GM23338 (cell line): ENCODE results near the gene CCDC80. TPM values are rescaled to one million over a fixed set of nuclear protein-coding genes. Genes with fewer than 3 reads are reported as not detected.

ENCODE experiments used
- ATAC-seq: fragments of 200-7000 bp; cut with Tn5 transposase; 3 replicates; pipeline ENCODE4 v1.9.1; 2020
- DNase-seq: peaks from one replicate; pipeline ENCODE4 v3.0.0-alpha.2; 2015; ENCODE audit warnings: low spot score
- H2AFZ ChIP-seq: fragments of 200-600 bp; sonication (generic); 2 replicates; pipeline ENCODE4 v1.8.0; 2016; ENCODE audit warnings: antibody characterized with exemption, mild to moderate bottlenecking, moderate library complexity
- H3F3A ChIP-seq: fragments of 200-600 bp; sonication (generic); replicated peaks from 2 replicates; pipeline ENCODE4 v1.8.0; 2017; ENCODE audit warnings: antibody characterized with exemption, mixed run types, low read depth
- H3K27ac ChIP-seq: fragments of 200-600 bp; sonication (generic); 2 replicates; pipeline ENCODE4 v1.6.1; 2016; ENCODE audit warnings: low read depth
- H3K27me3 ChIP-seq: fragments of 200-600 bp; sonication (generic); 2 replicates; pipeline ENCODE4 v1.8.0; 2016; ENCODE audit warnings: mild to moderate bottlenecking, mixed run types, moderate library complexity; ENCODE audit not compliant: insufficient read depth
- H3K36me3 ChIP-seq: fragments of 200-600 bp; sonication (generic); 2 replicates; pipeline ENCODE4 v1.8.0; 2016; ENCODE audit warnings: mild to moderate bottlenecking; ENCODE audit not compliant: insufficient read depth
- H3K4me1 ChIP-seq: fragments of 200-600 bp; sonication (generic); 2 replicates; pipeline ENCODE4 v1.8.0; 2016; ENCODE audit warnings: mild to moderate bottlenecking, moderate library complexity; ENCODE audit not compliant: insufficient read depth
- H3K4me2 ChIP-seq: fragments of 200-600 bp; sonication (generic); 2 replicates; pipeline ENCODE4 v1.7.1; 2017; ENCODE audit warnings: mixed run types
- H3K4me3 ChIP-seq: fragments of 200-600 bp; sonication (generic); 2 replicates; pipeline ENCODE4 v1.6.1; 2016; ENCODE audit warnings: mixed run types
- H3K79me2 ChIP-seq: fragments of 200-600 bp; sonication (generic); replicated peaks from 2 replicates; pipeline ENCODE4 v1.8.0; 2017; ENCODE audit warnings: mild to moderate bottlenecking; ENCODE audit not compliant: insufficient read depth
- H3K9me2 ChIP-seq: fragments of 200-600 bp; sonication (generic); 2 replicates; pipeline ENCODE4 v1.8.0; 2017; ENCODE audit not compliant: insufficient read depth
- H4K20me1 ChIP-seq: fragments of 200-600 bp; sonication (generic); replicated peaks from 2 replicates; pipeline ENCODE4 v1.8.0; 2017; ENCODE audit warnings: mild to moderate bottlenecking; ENCODE audit not compliant: insufficient read depth
- H3K27ac Mint-ChIP-seq: 2 replicates; pipeline ENCODE4 v1.8.0; 2020; ENCODE audit warnings: inconsistent platforms, mild to moderate bottlenecking, moderate library complexity, mixed read lengths
- H3K27me3 Mint-ChIP-seq: 3 replicates; pipeline ENCODE4 v1.8.0; 2022; ENCODE audit warnings: low read depth, mild to moderate bottlenecking, moderate library complexity, mixed read lengths, inconsistent platforms; ENCODE audit not compliant: insufficient read depth, poor library complexity
- H3K36me3 Mint-ChIP-seq: 3 replicates; pipeline ENCODE4 v1.8.0; 2021; ENCODE audit warnings: low read depth, mild to moderate bottlenecking, inconsistent platforms, moderate library complexity, mixed read lengths
- H3K4me1 Mint-ChIP-seq: 3 replicates; pipeline ENCODE4 v1.8.0; 2020; ENCODE audit warnings: mild to moderate bottlenecking, inconsistent platforms, mixed read lengths
- H3K4me3 Mint-ChIP-seq: 3 replicates; pipeline ENCODE4 v1.8.0; 2021; ENCODE audit warnings: moderate library complexity, mild to moderate bottlenecking, inconsistent platforms, mixed read lengths
- H3K9me3 Mint-ChIP-seq: 3 replicates; pipeline ENCODE4 v1.8.0; 2020; ENCODE audit warnings: moderate library complexity, mild to moderate bottlenecking, inconsistent platforms, mixed read lengths
- CREB1 ChIP-seq: fragments of 250-450 bp; sonication (Bioruptor Pico); IDR thresholded peaks from 2 replicates; pipeline ENCODE4 v1.5.0; 2020; ENCODE audit warnings: low read depth, mild to moderate bottlenecking, moderate library complexity
- EZH2phosphoT487 ChIP-seq: fragments of 200-600 bp; sonication (generic); IDR thresholded peaks from one replicate; pipeline ENCODE4 v1.8.1; 2018; ENCODE audit warnings: antibody characterized with exemption; ENCODE audit not compliant: unreplicated experiment
- NANOG ChIP-seq: IDR thresholded peaks from 2 replicates; pipeline ENCODE4 v1.6.1; 2016; ENCODE audit warnings: antibody characterized with exemption, borderline replicate concordance
- STAT1 ChIP-seq: IDR thresholded peaks from one replicate; pipeline ENCODE4 v1.6.1; 2016; ENCODE audit warnings: antibody characterized with exemption; ENCODE audit not compliant: unreplicated experiment
- ZNF331 ChIP-seq: fragments of 250-450 bp; sonication (Bioruptor Pico); IDR thresholded peaks from 2 replicates; pipeline ENCODE4 v1.5.0; 2020; ENCODE audit warnings: low read depth, mild to moderate bottlenecking, moderate library complexity
- polyA plus RNA-seq: library from polyadenylated mRNA; unstranded; fragments of >200 nt; fragmentation: Nextera tagmentation; extraction: Ambion mirVana; gene quantifications from 2 replicates; pipeline ENCODE4 v1.2.1, GENCODE V29; 2016
- total RNA-seq: library from RNA; depleted of rRNA; stranded (reverse); fragments of >200 nt; shearing (Covaris generic); gene quantifications from 2 replicates; pipeline ENCODE4 v1.2.3, GENCODE V29; 2014
- TF ChIP-seq, protein P1 (sequence below): IDR thresholded peaks from one replicate; pipeline ENCODE4 v1.6.1; 2018; ENCODE audit warnings: antibody characterized with exemption; ENCODE audit not compliant: unreplicated experiment
- TF ChIP-seq, protein P2 (sequence below), 2 experiments: fragments of 200-600 bp in 1 of 2; sonication (generic) in 1 of 2; conservative IDR thresholded peaks; 2 replicates each; pipeline versions ENCODE4 v1.5.1 to v1.6.1; 2016 to 2017; ENCODE audit warnings: antibody characterized with exemption in 2 of 2, low read depth in 2 of 2, mild to moderate bottlenecking in 2 of 2, moderate library complexity in 1 of 2
- TF ChIP-seq, protein P3 (sequence below): fragments of 250-450 bp; sonication (Bioruptor Pico); IDR thresholded peaks from 2 replicates; pipeline ENCODE4 v1.5.0; 2020; ENCODE audit warnings: mild to moderate bottlenecking, moderate library complexity

CCDC80 gene
- total and polyA plus RNA-seq, 2 experiments from 2014 or later = 5.4 to 6.7 TPM

DNA sequence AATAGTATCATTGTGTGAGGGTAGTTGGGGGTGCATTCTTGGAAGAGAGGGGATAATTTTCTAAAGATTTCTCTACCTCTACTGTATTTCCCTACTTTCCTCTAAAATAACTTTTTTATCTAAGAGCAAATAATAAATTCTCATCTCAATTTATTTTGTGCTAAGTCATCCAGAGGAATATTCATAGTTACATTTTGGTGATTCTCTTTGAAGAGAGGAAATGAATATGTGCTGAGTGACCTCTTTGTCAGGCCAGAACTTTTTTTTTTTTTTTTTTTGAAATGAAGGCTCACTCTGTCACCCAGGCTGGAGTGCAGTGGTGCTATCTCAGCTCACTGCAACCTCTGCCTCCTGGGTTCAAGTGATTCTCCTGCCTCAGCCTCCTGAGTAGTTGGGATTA lies 15.1 kb upstream of the CCDC80 start (continued):
- TF ChIP-seq, protein P1, sequence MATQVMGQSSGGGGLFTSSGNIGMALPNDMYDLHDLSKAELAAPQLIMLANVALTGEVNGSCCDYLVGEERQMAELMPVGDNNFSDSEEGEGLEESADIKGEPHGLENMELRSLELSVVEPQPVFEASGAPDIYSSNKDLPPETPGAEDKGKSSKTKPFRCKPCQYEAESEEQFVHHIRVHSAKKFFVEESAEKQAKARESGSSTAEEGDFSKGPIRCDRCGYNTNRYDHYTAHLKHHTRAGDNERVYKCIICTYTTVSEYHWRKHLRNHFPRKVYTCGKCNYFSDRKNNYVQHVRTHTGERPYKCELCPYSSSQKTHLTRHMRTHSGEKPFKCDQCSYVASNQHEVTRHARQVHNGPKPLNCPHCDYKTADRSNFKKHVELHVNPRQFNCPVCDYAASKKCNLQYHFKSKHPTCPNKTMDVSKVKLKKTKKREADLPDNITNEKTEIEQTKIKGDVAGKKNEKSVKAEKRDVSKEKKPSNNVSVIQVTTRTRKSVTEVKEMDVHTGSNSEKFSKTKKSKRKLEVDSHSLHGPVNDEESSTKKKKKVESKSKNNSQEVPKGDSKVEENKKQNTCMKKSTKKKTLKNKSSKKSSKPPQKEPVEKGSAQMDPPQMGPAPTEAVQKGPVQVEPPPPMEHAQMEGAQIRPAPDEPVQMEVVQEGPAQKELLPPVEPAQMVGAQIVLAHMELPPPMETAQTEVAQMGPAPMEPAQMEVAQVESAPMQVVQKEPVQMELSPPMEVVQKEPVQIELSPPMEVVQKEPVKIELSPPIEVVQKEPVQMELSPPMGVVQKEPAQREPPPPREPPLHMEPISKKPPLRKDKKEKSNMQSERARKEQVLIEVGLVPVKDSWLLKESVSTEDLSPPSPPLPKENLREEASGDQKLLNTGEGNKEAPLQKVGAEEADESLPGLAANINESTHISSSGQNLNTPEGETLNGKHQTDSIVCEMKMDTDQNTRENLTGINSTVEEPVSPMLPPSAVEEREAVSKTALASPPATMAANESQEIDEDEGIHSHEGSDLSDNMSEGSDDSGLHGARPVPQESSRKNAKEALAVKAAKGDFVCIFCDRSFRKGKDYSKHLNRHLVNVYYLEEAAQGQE = no peak
- no peak for TF ChIP-seq CREB1
- no peak for TF ChIP-seq NANOG

DNA sequence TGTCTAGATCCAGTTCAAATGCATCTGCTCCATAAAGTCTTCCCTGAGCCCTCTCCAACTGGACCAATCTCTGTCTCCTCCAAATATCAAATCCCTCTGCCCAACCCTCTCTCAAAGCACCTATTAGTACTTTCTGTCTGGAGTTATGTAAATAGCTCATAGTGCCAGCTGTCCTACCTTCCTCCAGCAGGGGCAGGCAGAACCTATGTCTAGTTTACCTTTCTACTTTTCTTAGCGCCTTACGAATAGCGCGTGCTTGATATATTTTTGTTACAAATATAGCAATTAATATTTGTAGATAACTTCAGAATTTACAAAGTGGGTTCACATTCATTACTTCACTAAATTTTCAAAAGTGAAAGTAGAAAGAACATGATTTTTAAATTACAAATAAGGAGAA lies 14.0 kb upstream of the CCDC80 start:
- Mint-ChIP-seq H3K27ac (no peak overlapping the region), H3K4me3 (no peak overlapping the region), H3K9me3 (no peaks in the 10 kb centered on the region), H3K36me3 (no peaks in the 10 kb centered on the region), H3K4me1 (no peaks in the 10 kb centered on the region), H3K27me3 (peaks cover 1% of the 10 kb centered on the region)
- no peak overlapping the region for H3K4me2 ChIP-seq
- DNase-seq (peak; percentile 56), ATAC-seq (peak; percentile 59)
- no peaks in the 10 kb centered on the region for H3K79me2 ChIP-seq
- H3K9me2 ChIP-seq = no peaks in the 10 kb centered on the region
- H3K36me3 ChIP-seq = no peaks in the 10 kb centered on the region
- H3F3A ChIP-seq = no peaks in the 10 kb centered on the region
- no peak overlapping the region for H3K27ac ChIP-seq
- H2AFZ ChIP-seq = no peak overlapping the region
- no peak overlapping the region for H3K4me3 ChIP-seq
- H3K4me1 ChIP-seq = no peaks in the 10 kb centered on the region
- no peaks in the 10 kb centered on the region for H3K27me3 ChIP-seq
- TF ChIP-seq, protein P2, sequence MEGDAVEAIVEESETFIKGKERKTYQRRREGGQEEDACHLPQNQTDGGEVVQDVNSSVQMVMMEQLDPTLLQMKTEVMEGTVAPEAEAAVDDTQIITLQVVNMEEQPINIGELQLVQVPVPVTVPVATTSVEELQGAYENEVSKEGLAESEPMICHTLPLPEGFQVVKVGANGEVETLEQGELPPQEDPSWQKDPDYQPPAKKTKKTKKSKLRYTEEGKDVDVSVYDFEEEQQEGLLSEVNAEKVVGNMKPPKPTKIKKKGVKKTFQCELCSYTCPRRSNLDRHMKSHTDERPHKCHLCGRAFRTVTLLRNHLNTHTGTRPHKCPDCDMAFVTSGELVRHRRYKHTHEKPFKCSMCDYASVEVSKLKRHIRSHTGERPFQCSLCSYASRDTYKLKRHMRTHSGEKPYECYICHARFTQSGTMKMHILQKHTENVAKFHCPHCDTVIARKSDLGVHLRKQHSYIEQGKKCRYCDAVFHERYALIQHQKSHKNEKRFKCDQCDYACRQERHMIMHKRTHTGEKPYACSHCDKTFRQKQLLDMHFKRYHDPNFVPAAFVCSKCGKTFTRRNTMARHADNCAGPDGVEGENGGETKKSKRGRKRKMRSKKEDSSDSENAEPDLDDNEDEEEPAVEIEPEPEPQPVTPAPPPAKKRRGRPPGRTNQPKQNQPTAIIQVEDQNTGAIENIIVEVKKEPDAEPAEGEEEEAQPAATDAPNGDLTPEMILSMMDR (conservative IDR thresholded peaks at IDR 0.05; ENCODE audit: low read depth in 2 of 2) = peak; percentile 28 to 59
- TF ChIP-seq, protein P3, sequence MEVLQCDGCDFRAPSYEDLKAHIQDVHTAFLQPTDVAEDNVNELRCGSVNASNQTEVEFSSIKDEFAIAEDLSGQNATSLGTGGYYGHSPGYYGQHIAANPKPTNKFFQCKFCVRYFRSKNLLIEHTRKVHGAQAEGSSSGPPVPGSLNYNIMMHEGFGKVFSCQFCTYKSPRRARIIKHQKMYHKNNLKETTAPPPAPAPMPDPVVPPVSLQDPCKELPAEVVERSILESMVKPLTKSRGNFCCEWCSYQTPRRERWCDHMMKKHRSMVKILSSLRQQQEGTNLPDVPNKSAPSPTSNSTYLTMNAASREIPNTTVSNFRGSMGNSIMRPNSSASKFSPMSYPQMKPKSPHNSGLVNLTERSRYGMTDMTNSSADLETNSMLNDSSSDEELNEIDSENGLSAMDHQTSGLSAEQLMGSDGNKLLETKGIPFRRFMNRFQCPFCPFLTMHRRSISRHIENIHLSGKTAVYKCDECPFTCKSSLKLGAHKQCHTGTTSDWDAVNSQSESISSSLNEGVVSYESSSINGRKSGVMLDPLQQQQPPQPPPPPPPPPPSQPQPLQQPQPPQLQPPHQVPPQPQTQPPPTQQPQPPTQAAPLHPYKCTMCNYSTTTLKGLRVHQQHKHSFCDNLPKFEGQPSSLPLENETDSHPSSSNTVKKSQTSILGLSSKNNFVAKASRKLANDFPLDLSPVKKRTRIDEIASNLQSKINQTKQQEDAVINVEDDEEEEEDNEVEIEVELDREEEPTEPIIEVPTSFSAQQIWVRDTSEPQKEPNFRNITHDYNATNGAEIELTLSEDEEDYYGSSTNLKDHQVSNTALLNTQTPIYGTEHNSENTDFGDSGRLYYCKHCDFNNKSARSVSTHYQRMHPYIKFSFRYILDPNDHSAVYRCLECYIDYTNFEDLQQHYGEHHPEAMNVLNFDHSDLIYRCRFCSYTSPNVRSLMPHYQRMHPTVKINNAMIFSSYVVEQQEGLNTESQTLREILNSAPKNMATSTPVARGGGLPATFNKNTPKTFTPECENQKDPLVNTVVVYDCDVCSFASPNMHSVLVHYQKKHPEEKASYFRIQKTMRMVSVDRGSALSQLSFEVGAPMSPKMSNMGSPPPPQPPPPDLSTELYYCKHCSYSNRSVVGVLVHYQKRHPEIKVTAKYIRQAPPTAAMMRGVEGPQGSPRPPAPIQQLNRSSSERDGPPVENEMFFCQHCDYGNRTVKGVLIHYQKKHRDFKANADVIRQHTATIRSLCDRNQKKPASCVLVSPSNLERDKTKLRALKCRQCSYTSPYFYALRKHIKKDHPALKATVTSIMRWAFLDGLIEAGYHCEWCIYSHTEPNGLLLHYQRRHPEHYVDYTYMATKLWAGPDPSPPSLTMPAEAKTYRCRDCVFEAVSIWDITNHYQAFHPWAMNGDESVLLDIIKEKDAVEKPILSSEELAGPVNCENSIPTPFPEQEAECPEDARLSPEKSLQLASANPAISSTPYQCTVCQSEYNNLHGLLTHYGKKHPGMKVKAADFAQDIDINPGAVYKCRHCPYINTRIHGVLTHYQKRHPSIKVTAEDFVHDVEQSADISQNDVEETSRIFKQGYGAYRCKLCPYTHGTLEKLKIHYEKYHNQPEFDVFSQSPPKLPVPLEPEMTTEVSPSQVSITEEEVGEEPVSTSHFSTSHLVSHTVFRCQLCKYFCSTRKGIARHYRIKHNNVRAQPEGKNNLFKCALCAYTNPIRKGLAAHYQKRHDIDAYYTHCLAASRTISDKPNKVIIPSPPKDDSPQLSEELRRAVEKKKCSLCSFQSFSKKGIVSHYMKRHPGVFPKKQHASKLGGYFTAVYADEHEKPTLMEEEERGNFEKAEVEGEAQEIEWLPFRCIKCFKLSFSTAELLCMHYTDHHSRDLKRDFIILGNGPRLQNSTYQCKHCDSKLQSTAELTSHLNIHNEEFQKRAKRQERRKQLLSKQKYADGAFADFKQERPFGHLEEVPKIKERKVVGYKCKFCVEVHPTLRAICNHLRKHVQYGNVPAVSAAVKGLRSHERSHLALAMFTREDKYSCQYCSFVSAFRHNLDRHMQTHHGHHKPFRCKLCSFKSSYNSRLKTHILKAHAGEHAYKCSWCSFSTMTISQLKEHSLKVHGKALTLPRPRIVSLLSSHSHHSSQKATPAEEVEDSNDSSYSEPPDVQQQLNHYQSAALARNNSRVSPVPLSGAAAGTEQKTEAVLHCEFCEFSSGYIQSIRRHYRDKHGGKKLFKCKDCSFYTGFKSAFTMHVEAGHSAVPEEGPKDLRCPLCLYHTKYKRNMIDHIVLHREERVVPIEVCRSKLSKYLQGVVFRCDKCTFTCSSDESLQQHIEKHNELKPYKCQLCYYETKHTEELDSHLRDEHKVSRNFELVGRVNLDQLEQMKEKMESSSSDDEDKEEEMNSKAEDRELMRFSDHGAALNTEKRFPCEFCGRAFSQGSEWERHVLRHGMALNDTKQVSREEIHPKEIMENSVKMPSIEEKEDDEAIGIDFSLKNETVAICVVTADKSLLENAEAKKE (CRISPR knock-in tag) = no peak
- TF ChIP-seq EZH2phosphoT487 = no peak
- no peak for TF ChIP-seq ZNF331 (CRISPR knock-in tag)
- TF ChIP-seq STAT1 = no peak
- no peaks in the 10 kb centered on the region for H4K20me1 ChIP-seq
